Psoas muscle (tissue), 8 donors: Measurements from ENCODE around the gene NEK2. TPM values are rescaled to one million over a fixed set of nuclear protein-coding genes. Genes with fewer than 3 reads are reported as not detected.
"Not testable (repeated sequence)": the region's sequence is repeated elsewhere in the genome, so short reads cannot be mapped to it uniquely, and the experiment has no call there.

Experiments used
- ATAC-seq, 4 donors: fragments of 200-7000 bp; cut with Tn5 transposase; one replicate each; pipeline ENCODE4 v1.9.1; 2020; ENCODE audit warnings: moderate library complexity in 3 of 4, mild to moderate bottlenecking in 2 of 4
- DNase-seq, 2 donors: peaks; one replicate each; pipeline ENCODE4 v3.0.0-alpha.2; 2020
- H3K27ac ChIP-seq: fragments of 200-600 bp; one replicate; pipeline ENCODE4 v1.8.0; 2022
- H3K27me3 ChIP-seq, 3 donors: fragments of 200-600 bp in 1 of 3; one replicate each; pipeline versions ENCODE4 v1.6.1 to v1.8.0; 2013 to 2022; ENCODE audit warnings: low read length in 2 of 3, mild to moderate bottlenecking in 2 of 3, moderate library complexity in 1 of 3; ENCODE audit not compliant: insufficient read depth in 3 of 3
- H3K36me3 ChIP-seq, 2 donors: fragments of 200-600 bp in 1 of 2; one replicate each; pipeline versions ENCODE4 v1.6.1 to v1.8.0; 2013 to 2022; ENCODE audit warnings: low read depth in 1 of 2, mild to moderate bottlenecking in 1 of 2, moderate library complexity in 1 of 2; ENCODE audit not compliant: insufficient read depth in 1 of 2
- H3K4me1 ChIP-seq: fragments of 200-600 bp; one replicate; pipeline ENCODE4 v1.8.0; 2022
- H3K4me3 ChIP-seq: fragments of 200-600 bp; one replicate; pipeline ENCODE4 v1.8.0; 2022; ENCODE audit warnings: mild to moderate bottlenecking
- H3K9me3 ChIP-seq: fragments of 200-600 bp; one replicate; pipeline ENCODE4 v1.8.0; 2022
- WGBS, 3 donors: extraction: QIAGEN DNeasy Blood & Tissue Kit; methylation state at CpG; one replicate each; pipeline versions ENCODE4 v1.1.6 to v1.1.7; 2013; 5-methylcytosine and 5-hydroxymethylcytosine counted together
- intact Hi-C, 2 donors: fragments of 100-400 bp; cut with DNase I; formaldehyde crosslinking; loops; one replicate each; pipeline versions ENCODE4 v1.11.0 to v1.14.2; 2022
- polyA plus RNA-seq, 3 donors: library from polyadenylated mRNA; stranded (reverse); fragments of 200-250 nt; gene quantifications; one replicate each; pipeline ENCODE4 v1.2.3, GENCODE V29; 2013
- total RNA-seq, 4 donors: library from RNA; stranded (reverse); fragmentation: NEBNext Ultra II Directional in 2 of 4; extraction: Animal tissue kit (Norgen Biotek cat#: 25700) in 2 of 4; gene quantifications; one replicate each; pipeline versions ENCODE4 v1.2.1 to v1.2.4, GENCODE V29; 2021 to 2023
- TF ChIP-seq, protein P1 (sequence below): fragments of 200-600 bp; IDR thresholded peaks from one replicate; pipeline ENCODE4 v1.8.0; 2022; ENCODE audit warnings: antibody characterized with exemption
- donor health status: healthy with polysubstance abuse.
- donor health status: DM: no; HTN: no; CAD: no; lungs with moderate emphysema.
- donor health status: Bipolar disorder and iron deficiency.
- donor health status: healthy.
- donor health status: DM: yes; HTN: yes; CAD: no.
- donor health status: DM: no; HTN: no; CAD: no.
- donor health status: DM: no; HTN: no; CAD: no.
- donor health status: DM: yes; HTN: yes; CAD: no.

The NEK2 gene
- total and polyA plus RNA-seq, 7 donors: 0.03 to 0.04 TPM; not detected in 5

DNA sequence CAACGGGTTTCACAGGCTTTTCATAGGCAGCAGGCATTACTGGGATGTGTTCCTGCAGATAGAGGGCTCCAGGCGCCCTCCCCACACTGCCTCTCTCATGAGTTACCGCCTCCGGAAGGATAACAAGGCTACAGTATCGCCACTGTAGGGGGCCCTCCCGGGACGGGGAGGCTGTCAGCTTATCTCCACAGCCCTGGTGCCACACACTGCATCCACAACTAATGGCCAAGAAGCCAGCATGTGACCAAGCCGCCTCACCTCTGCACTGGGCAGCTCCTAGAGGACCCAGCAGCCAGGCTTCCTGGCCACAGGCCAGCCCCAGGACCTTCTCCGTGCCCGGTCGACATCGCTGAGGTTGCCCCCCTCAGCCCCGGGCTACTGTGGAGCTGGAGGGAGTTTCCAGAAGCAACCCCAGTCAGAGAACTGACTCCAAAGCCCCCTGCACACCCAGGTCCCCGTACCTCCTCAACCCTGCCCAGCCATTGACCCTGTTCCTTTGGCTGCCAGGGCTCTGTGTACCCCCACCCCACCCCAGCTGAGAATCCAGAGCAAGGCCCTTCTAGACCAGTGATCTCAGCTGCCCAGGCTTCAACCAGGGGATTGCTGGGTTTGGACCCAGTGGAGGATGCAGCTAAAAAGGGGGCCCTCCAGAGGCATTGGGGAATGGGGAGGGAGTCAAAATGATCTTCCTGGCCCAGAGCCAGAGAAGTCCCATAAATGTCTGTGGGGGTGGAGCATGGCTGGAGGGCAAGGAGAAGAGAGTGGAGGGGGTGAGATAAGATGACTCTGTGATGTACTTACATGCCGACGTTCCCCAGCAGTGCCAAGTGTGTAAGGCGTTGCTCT, 45.0 kb downstream of the NEK2 start:
- Histone ChIP-seq H3K4me3 (no peak overlapping the region), H3K4me1 (no peaks in the 10 kb centered on the region), H3K27me3 (no peaks in the 10 kb centered on the region), H3K36me3 (no peaks in the 10 kb centered on the region), H3K27ac (no peak overlapping the region), H3K9me3 (no peaks in the 10 kb centered on the region)
- intact Hi-C loops: no loop called here
- TF ChIP-seq, protein P1, sequence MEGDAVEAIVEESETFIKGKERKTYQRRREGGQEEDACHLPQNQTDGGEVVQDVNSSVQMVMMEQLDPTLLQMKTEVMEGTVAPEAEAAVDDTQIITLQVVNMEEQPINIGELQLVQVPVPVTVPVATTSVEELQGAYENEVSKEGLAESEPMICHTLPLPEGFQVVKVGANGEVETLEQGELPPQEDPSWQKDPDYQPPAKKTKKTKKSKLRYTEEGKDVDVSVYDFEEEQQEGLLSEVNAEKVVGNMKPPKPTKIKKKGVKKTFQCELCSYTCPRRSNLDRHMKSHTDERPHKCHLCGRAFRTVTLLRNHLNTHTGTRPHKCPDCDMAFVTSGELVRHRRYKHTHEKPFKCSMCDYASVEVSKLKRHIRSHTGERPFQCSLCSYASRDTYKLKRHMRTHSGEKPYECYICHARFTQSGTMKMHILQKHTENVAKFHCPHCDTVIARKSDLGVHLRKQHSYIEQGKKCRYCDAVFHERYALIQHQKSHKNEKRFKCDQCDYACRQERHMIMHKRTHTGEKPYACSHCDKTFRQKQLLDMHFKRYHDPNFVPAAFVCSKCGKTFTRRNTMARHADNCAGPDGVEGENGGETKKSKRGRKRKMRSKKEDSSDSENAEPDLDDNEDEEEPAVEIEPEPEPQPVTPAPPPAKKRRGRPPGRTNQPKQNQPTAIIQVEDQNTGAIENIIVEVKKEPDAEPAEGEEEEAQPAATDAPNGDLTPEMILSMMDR: no peak
- DNase-seq (no peak), ATAC-seq (no peak)
- 64 to 69% (median 68%) methylated on average over 16 to 17 of the region's 17 CpGs for WGBS, 3 donors

DNA sequence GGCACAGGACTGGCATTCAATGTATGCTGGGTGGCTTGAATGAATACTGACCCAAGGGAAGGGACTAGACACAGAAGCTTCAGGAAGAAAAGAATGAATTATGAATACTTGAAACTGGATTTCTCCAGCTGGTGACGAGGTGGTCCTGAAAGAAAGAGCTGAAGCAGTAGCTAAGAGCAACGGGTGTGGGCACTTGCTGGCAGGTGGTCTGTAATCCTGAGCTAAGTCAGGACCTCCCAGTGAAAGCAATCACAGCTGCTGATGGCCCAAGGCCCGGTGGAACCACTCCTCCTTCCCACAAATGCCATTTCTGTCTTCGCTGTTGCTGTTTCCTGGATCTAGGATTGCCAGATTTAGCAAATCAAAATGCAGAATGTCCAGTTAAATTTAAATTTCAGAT, 47.0 kb downstream of the NEK2 start:
- H3K36me3 ChIP-seq: no peaks in the 10 kb centered on the region
- no peaks in the 10 kb centered on the region for H3K9me3 ChIP-seq
- DNase-seq: no peak
- TF ChIP-seq, protein P1: no peak
- no peaks in the 10 kb centered on the region for H3K4me1 ChIP-seq
- 50 to 66% (median 50%) methylated on average over 4 of the region's 4 CpGs for WGBS, 3 donors
- no peak overlapping the region for H3K4me3 ChIP-seq
- H3K27ac ChIP-seq: no peak overlapping the region
- H3K27me3 ChIP-seq: no peaks in the 10 kb centered on the region
- intact Hi-C loops: no loop called here
- ATAC-seq: no peak

DNA sequence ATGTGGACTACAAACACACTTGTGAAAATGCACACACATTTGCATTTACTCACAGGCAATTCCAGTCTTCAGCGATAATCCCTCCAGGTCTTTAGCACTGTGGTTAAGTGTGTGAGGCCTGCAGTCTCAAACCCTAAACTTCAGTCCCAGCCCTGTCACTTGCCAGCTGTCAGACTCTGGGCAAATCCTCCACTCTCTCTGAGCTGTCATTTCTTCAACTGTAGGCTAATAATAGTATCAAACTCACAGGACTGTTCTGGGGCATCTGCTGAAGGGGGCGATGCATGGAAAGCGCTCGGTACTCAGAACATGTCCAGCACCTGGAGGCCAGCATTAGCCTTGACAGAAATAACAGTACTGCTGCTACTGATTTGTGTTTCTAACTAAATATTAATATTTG, 48.2 kb downstream of the NEK2 start:
- intact Hi-C loops: no loop called here
- Histone ChIP-seq H3K9me3 (no peaks in the 10 kb centered on the region), H3K27me3 (no peaks in the 10 kb centered on the region), H3K27ac (no peak overlapping the region), H3K36me3 (no peaks in the 10 kb centered on the region), H3K4me3 (no peak overlapping the region), H3K4me1 (no peaks in the 10 kb centered on the region)
- ATAC-seq (peak in 1 of 4 donors; percentile 50), DNase-seq (no peak)
- TF ChIP-seq, protein P1: no peak
- 64 to 71% (median 65%) methylated on average over 4 of the region's 4 CpGs for WGBS, 3 donors

DNA sequence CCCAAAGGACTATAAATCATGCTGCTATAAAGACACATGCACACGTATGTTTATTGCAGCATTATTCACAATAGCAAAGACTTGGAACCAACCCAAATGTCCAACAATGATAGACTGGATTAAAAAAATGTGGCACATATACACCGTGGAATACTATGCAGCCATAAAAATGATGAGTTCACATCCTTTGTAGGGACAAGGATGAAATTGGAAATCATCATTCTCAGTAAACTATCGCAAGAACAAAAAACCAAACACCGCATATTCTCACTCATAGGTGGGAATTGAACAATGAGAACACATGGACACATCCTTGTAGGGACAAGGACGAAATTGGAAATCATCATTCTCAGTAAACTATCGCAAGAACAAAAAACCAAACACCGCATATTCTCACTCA, 49.6 kb downstream of the NEK2 start:
- ATAC-seq, H3K27me3 ChIP-seq, H3K36me3 ChIP-seq, H3K9me3 ChIP-seq, H3K4me1 ChIP-seq, H3K4me3 ChIP-seq, intact Hi-C loops, H3K27ac ChIP-seq, DNase-seq: not testable (repeated sequence)
- 94 to 98% (median 96%) methylated on average over 6 of the region's 7 CpGs for WGBS, 3 donors

DNA sequence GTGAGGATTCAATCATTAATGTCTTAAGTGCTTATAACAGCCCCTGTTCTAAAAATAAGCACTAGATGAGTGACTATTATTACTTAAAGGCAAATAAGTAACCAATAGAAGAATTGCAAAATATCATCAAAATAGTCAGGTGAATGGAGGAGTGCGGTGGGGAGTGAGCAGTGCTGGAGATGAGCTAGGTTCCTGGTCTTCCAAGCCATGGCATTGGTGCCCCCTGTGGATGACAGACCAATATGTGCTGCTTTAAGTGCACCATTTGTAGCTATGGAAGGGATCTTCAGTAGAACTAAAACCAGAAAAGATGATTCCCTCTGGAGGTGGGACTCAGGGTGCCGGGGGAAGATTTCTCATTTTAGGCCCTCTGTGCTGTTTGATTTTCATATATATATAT, 50.4 kb downstream of the NEK2 start:
- ATAC-seq: no peak
- intact Hi-C loops: no loop called here
- TF ChIP-seq, protein P1: peak; percentile 6
- 76 to 87% (median 79%) methylated on average over 2 of the region's 2 CpGs for WGBS, 3 donors
- no peaks in the 10 kb centered on the region for H3K36me3 ChIP-seq
- H3K27me3 ChIP-seq: no peaks in the 10 kb centered on the region
- no peak overlapping the region for H3K4me3 ChIP-seq
- H3K27ac ChIP-seq: no peak overlapping the region
- H3K4me1 ChIP-seq: no peaks in the 10 kb centered on the region
- DNase-seq: no peak
- H3K9me3 ChIP-seq: no peaks in the 10 kb centered on the region
